Measurements from ENCODE around the gene MYD88. TPM values are rescaled to one million over a fixed set of nuclear protein-coding genes. Genes with fewer than 3 reads are reported as not detected.

The MYD88 gene
- total RNA-seq, 1 donor from 2014 or later = 51.0 TPM

DNA sequence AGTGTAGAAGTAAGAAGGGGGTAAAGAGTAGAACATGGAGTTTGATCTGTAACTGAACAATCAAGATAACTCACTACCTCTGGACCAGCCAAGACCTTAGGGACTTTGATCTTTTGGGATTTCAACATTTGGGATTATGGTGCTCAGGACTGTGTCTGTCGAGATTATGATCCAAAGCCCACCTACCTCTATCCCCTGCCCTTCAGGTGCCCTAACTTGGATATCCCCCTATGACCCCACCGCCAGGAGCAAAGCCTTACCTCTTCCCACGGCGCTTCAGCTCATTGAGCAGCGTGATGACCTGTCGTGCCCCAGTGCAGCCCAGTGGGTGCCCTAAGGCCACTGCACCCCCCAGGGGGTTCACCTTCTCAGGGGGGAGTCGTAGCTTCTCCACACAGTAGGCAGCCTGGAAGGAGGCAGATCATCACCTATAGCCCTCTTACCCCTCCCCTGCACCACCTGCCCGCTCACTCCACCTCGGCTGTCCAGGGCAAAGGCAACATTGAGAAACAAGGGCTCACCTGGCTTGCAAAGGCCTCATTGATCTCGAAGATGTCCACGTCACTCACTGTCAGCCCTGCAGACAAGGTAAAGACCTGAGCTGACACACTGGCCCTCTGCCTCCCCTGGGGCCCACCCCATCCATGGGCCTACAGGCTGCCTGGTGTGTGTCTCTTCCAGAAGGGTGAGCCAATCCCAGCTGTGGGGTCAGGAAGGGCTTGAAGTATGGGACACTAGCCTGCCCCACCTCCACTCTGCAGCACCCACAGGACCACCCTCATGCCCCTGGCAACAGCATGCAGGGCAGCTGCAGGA lies 12.9 kb upstream of the MYD88 start:
- DNase-seq (ENCODE audit: low spot score) = no peak
- H3K27ac Mint-ChIP-seq (ENCODE audit: unreplicated experiment) = no peak overlapping the region
- H3K9me3 Mint-ChIP-seq (ENCODE audit: unreplicated experiment) = no peaks in the 10 kb centered on the region
- peaks cover 45% of the 10 kb centered on the region for H3K36me3 Mint-ChIP-seq (ENCODE audit: low read depth, unreplicated experiment)
- H3K27me3 Mint-ChIP-seq (ENCODE audit: unreplicated experiment) = peaks cover 4% of the 10 kb centered on the region
- no peak overlapping the region for H3K4me3 Mint-ChIP-seq (ENCODE audit: unreplicated experiment)
- H3K4me1 Mint-ChIP-seq (ENCODE audit: unreplicated experiment) = no peaks in the 10 kb centered on the region
- TF ChIP-seq, protein P1, sequence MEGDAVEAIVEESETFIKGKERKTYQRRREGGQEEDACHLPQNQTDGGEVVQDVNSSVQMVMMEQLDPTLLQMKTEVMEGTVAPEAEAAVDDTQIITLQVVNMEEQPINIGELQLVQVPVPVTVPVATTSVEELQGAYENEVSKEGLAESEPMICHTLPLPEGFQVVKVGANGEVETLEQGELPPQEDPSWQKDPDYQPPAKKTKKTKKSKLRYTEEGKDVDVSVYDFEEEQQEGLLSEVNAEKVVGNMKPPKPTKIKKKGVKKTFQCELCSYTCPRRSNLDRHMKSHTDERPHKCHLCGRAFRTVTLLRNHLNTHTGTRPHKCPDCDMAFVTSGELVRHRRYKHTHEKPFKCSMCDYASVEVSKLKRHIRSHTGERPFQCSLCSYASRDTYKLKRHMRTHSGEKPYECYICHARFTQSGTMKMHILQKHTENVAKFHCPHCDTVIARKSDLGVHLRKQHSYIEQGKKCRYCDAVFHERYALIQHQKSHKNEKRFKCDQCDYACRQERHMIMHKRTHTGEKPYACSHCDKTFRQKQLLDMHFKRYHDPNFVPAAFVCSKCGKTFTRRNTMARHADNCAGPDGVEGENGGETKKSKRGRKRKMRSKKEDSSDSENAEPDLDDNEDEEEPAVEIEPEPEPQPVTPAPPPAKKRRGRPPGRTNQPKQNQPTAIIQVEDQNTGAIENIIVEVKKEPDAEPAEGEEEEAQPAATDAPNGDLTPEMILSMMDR (IDR thresholded peaks at IDR 0.05; ENCODE audit: unreplicated experiment) = no peak

DNA sequence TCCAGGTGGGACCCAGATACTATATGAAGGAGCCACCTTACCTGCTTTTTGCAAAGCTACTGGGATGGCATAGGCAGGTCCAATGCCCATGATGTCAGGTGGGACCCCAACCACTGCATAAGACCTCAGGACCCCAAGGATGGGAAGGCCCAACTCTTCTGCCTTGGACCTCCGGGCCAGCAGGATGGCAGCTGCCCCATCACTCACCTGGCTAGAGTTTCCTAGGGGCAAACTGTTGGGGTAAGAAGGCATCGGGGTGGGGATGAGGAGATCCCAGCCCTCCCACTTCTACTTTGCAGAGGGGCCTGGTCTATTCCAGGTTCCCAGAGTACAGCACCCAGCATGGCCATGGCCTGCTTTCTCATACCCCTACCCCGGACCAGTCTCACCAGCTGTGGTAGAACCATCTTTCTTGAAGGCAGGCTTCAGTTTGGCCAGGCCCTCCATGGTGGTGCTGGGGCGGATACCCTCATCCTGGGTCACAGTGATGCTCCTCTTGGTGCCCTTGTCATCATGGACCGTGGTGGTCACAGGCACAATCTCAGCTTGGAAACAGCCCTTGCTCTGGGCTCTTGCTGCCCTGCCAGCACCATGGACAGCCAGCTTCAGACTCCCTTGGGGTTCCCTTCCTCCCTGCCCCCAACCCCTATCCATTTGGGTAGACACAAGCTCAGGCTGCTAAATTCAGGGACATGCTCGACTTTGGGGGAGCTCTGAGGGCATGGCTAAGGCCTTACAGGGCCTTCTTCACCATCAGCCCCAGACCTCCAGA lies 12.2 kb upstream of the MYD88 start:
- DNase-seq (ENCODE audit: low spot score) = no peak
- H3K4me1 Mint-ChIP-seq (ENCODE audit: unreplicated experiment) = no peaks in the 10 kb centered on the region
- TF ChIP-seq, protein P1 (IDR thresholded peaks at IDR 0.05; ENCODE audit: unreplicated experiment) = no peak
- H3K4me3 Mint-ChIP-seq (ENCODE audit: unreplicated experiment) = no peak overlapping the region
- no peak overlapping the region for H3K27ac Mint-ChIP-seq (ENCODE audit: unreplicated experiment)
- peaks cover 4% of the 10 kb centered on the region for H3K27me3 Mint-ChIP-seq (ENCODE audit: unreplicated experiment)
- H3K9me3 Mint-ChIP-seq (ENCODE audit: unreplicated experiment) = no peaks in the 10 kb centered on the region
- H3K36me3 Mint-ChIP-seq (ENCODE audit: low read depth, unreplicated experiment) = peaks cover 40% of the 10 kb centered on the region

DNA sequence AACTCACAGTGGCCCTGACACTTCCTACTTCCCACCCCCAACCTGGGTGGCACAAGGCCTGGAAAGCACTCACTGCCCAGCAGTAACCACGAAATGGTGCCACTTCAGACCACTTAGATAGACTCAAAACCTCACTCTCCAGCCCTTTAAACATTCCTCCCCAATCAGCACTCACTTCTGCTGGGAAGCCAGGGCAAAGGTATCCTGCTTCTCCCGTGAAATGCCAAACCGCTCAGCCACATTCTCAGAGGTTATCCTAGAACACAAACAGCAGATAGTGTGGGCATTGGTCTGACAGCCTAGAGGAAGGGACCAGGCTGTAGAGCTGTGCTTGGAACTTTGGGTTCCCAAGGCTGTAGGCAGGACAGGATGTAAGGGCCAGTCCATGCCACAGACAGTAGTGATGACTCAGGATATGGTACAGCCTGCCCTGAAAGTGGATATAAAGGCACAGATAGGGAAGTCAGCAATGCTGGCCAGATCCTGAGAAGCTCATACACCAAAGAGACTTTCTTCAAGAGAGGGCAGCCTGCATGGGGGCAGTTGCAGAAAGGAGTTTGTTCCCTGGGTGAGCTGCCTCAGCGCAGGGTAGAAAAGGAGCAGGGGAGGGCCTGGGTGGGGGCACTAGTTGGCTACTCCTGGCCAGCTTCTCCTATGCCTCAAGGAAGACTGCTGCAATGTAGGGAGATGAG lies 10.7 kb upstream of the MYD88 start:
- Mint-ChIP-seq H3K27me3 (ENCODE audit: unreplicated experiment) (peaks cover 4% of the 10 kb centered on the region), H3K4me1 (ENCODE audit: unreplicated experiment) (no peaks in the 10 kb centered on the region), H3K9me3 (ENCODE audit: unreplicated experiment) (no peaks in the 10 kb centered on the region), H3K36me3 (ENCODE audit: low read depth, unreplicated experiment) (peaks cover 38% of the 10 kb centered on the region), H3K4me3 (ENCODE audit: unreplicated experiment) (peak overlapping the region; percentile 11), H3K27ac (ENCODE audit: unreplicated experiment) (no peak overlapping the region)
- TF ChIP-seq, protein P1 (IDR thresholded peaks at IDR 0.05; ENCODE audit: unreplicated experiment) = no peak
- no peak for DNase-seq (ENCODE audit: low spot score)

DNA sequence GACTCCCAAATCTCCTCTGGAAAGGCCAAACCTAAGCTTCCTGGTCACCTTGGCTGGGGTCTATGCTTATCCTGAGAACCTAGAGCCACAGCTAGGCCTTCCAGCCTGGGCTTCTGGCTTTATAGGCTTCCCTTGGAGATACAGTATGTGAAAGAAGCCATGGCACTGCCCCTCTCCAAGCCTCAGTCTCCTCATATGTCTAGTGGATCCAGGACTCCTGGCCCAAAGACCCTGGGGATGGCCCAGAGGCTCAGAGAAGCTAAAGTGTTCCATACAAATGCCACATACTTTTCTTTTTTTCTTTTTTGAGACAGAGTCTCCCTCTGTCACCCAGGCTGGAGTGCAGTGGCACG lies 10.2 kb upstream of the MYD88 start:
- no peak overlapping the region for H3K27ac Mint-ChIP-seq (ENCODE audit: unreplicated experiment)
- H3K4me1 Mint-ChIP-seq (ENCODE audit: unreplicated experiment) = no peaks in the 10 kb centered on the region
- peaks cover 4% of the 10 kb centered on the region for H3K27me3 Mint-ChIP-seq (ENCODE audit: unreplicated experiment)
- DNase-seq (ENCODE audit: low spot score) = no peak
- no peaks in the 10 kb centered on the region for H3K9me3 Mint-ChIP-seq (ENCODE audit: unreplicated experiment)
- H3K36me3 Mint-ChIP-seq (ENCODE audit: low read depth, unreplicated experiment) = peaks cover 38% of the 10 kb centered on the region
- TF ChIP-seq, protein P1 (IDR thresholded peaks at IDR 0.05; ENCODE audit: unreplicated experiment) = no peak
- H3K4me3 Mint-ChIP-seq (ENCODE audit: unreplicated experiment) = no peak overlapping the region

Data from endothelial cell (in vitro differentiated cells).